Chondrocyte (in vitro differentiated cells): ENCODE data around the gene SERPINA4. TPM values are rescaled to one million over a fixed set of nuclear protein-coding genes. Genes with fewer than 3 reads are reported as not detected.

Experiments used
- DNase-seq: peaks from one replicate; pipeline ENCODE4 v3.0.0; 2021; ENCODE audit warnings: mixed read lengths, low spot score
- H3K27ac Mint-ChIP-seq: one replicate; pipeline ENCODE4 v1.8.0; 2021; ENCODE audit warnings: mild to moderate bottlenecking, moderate library complexity, mixed read lengths; ENCODE audit not compliant: unreplicated experiment
- H3K27me3 Mint-ChIP-seq: 2 replicates; pipeline ENCODE4 v1.8.0; 2021; ENCODE audit warnings: low read depth, mixed read lengths
- H3K36me3 Mint-ChIP-seq: 2 replicates; pipeline ENCODE4 v1.8.0; 2021; ENCODE audit warnings: low read depth, mixed read lengths
- H3K4me1 Mint-ChIP-seq: 2 replicates; pipeline ENCODE4 v1.8.0; 2021; ENCODE audit warnings: low read depth, mild to moderate bottlenecking, mixed read lengths
- H3K4me3 Mint-ChIP-seq: one replicate; pipeline ENCODE4 v1.8.0; 2021; ENCODE audit warnings: mild to moderate bottlenecking, moderate library complexity, mixed read lengths; ENCODE audit not compliant: unreplicated experiment
- H3K9me3 Mint-ChIP-seq: 2 replicates; pipeline ENCODE4 v1.8.0; 2021; ENCODE audit warnings: low read depth, mixed read lengths
- total RNA-seq: library from RNA; stranded (reverse); gene quantifications from 3 replicates; pipeline ENCODE4 v1.2.1, GENCODE V29; 2021
- TF ChIP-seq, protein P1 (sequence below): fragments of 200-600 bp; sonication (generic); IDR thresholded peaks from 2 replicates; pipeline ENCODE4 v1.5.0; 2021; ENCODE audit warnings: antibody characterized with exemption, mild to moderate bottlenecking, moderate library complexity

Gene SERPINA4
- total RNA-seq, 1 donor from 2014 or later: not detected

DNA sequence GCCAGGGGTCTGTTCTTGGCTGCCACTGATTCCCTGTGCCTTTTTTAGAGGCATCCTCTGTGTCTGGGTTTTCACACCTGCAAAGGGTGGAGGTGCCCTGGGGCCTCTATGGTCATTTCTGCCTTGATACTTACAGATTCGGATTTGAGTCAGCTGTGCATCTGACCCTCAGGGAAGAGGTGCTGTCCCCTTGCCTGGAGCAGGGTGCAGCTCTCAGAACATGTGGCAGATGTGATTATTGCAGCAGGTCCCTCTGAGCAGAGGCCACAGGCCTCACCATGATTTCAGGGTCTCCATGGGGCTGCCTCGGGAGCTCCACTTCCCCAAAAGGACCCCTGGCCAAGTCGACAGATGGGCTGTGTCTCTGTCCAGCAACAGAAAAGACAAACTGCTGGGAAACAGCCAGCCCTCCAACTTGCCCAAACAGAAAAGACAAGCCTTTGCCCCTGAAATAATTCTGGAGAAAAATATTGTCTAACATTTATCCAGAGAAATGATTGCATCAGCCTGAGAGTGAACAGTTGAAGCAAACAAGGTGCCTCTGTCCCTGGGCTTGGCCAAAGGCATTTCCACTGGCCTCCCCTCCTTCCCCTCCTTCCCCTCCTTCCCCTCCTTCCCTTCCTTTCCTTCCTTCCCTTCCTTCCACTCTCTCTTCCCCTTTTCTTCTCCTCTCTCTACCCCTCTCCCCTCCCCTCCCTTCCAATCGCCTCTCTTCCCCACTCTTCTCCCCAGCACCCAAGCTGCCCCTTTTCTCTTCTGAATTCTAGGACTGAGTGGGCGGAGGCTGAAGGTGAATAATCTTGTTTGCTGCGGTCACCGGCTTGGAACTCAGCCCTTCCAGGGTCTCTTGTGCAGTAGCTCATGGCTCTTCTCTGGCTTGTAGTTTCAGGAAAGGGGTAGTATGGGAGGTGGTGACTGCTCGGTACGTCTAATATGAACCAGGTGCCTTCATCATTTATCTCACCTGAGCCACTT lies 51.6 kb downstream of the SERPINA4 start:
- peaks cover 9% of the 10 kb centered on the region for H3K36me3 Mint-ChIP-seq
- H3K27ac Mint-ChIP-seq: peak overlapping the region; percentile 36
- H3K9me3 Mint-ChIP-seq: peaks cover 15% of the 10 kb centered on the region
- H3K27me3 Mint-ChIP-seq: no peaks in the 10 kb centered on the region
- peaks cover 29% of the 10 kb centered on the region for H3K4me1 Mint-ChIP-seq
- DNase-seq: no peak
- TF ChIP-seq, protein P1, sequence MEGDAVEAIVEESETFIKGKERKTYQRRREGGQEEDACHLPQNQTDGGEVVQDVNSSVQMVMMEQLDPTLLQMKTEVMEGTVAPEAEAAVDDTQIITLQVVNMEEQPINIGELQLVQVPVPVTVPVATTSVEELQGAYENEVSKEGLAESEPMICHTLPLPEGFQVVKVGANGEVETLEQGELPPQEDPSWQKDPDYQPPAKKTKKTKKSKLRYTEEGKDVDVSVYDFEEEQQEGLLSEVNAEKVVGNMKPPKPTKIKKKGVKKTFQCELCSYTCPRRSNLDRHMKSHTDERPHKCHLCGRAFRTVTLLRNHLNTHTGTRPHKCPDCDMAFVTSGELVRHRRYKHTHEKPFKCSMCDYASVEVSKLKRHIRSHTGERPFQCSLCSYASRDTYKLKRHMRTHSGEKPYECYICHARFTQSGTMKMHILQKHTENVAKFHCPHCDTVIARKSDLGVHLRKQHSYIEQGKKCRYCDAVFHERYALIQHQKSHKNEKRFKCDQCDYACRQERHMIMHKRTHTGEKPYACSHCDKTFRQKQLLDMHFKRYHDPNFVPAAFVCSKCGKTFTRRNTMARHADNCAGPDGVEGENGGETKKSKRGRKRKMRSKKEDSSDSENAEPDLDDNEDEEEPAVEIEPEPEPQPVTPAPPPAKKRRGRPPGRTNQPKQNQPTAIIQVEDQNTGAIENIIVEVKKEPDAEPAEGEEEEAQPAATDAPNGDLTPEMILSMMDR: no peak
- no peak overlapping the region for H3K4me3 Mint-ChIP-seq

DNA sequence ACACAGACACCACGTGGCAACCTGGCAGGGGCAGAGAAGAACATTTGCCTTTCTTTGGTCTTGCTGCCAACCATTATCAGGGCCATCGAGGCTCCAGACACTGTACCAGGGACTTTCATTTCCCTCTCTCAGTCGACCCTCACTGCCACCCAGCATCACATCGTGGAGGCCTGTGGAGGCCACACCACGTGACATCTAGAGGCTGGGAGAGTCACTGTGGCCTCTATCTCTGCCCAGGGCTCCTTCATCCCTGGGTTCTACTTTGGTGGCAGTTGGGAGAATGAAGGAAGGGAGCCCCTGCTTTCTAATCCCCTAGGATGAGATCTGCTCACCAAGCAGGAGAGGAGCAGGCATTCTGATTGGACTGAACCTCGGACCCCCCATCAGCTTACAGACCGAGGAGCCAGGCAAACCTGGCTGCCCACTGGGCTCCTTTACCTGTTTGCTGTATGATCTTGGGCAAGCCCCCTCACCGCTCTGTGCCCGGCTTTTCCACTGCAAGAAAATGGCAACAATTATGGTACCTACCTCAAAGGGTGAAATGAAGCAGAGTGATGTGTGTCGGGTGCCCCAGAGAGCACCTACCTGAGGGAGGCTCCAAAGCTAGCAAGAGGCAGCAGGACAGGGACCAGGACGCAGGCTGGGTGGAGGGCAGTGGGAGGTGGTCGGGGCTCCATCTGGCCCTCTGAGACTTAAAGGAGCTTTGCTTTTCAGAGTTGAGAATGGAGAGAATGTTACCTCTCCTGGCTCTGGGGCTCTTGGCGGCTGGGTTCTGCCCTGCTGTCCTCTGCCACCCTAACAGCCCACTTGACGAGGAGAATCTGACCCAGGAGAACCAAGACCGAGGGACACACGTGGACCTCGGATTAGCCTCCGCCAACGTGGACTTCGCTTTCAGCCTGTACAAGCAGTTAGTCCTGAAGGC lies 52.7 kb downstream of the SERPINA4 start:
- no peak overlapping the region for H3K4me3 Mint-ChIP-seq
- no peak overlapping the region for H3K27ac Mint-ChIP-seq
- DNase-seq: no peak
- H3K36me3 Mint-ChIP-seq: peaks cover 17% of the 10 kb centered on the region
- no peaks in the 10 kb centered on the region for H3K27me3 Mint-ChIP-seq
- TF ChIP-seq, protein P1: no peak
- H3K9me3 Mint-ChIP-seq: peaks cover 26% of the 10 kb centered on the region
- H3K4me1 Mint-ChIP-seq: peaks cover 29% of the 10 kb centered on the region

DNA sequence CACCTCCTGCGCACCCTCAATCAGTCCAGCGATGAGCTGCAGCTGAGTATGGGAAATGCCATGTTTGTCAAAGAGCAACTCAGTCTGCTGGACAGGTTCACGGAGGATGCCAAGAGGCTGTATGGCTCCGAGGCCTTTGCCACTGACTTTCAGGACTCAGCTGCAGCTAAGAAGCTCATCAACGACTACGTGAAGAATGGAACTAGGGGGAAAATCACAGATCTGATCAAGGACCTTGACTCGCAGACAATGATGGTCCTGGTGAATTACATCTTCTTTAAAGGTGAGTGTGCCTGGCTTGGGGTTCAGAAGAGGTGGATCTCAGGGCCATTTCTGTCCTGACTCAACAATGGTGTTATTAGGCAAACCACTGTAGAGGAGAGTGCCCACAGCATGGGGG lies 53.6 kb downstream of the SERPINA4 start:
- TF ChIP-seq, protein P1: no peak
- H3K4me1 Mint-ChIP-seq: peaks cover 25% of the 10 kb centered on the region
- peaks cover 17% of the 10 kb centered on the region for H3K36me3 Mint-ChIP-seq
- H3K27ac Mint-ChIP-seq: no peak overlapping the region
- H3K4me3 Mint-ChIP-seq: no peak overlapping the region
- no peaks in the 10 kb centered on the region for H3K27me3 Mint-ChIP-seq
- H3K9me3 Mint-ChIP-seq: peaks cover 33% of the 10 kb centered on the region
- DNase-seq: no peak

DNA sequence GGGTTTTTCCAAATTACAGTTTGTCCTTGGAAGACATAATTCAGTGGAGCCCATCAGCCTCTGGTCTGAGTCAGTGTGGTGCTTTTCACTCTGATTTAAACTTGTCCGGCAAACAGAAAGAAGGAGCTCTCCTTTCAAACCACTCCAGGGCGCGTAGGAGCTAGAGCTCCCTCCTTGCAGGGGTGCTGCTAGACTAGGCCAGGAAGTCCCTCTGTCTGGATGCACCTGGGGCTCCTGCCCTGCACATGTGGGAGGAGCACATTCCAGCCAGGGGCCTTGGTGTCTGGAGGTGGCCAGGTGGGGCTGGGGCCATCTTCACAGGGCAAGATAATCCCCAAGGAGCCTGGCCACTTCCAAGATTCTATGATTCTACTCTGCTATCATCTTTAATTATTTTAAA lies 54.0 kb downstream of the SERPINA4 start:
- H3K4me1 Mint-ChIP-seq: peaks cover 24% of the 10 kb centered on the region
- H3K9me3 Mint-ChIP-seq: peaks cover 37% of the 10 kb centered on the region
- H3K27me3 Mint-ChIP-seq: no peaks in the 10 kb centered on the region
- DNase-seq: no peak
- no peak overlapping the region for H3K4me3 Mint-ChIP-seq
- TF ChIP-seq, protein P1: no peak
- H3K36me3 Mint-ChIP-seq: peaks cover 17% of the 10 kb centered on the region
- no peak overlapping the region for H3K27ac Mint-ChIP-seq
